CD4-positive, alpha-beta T cell treated with Interleukin-4 for 1 hour (primary cell): ENCODE results near the gene PIBF1.
"Not testable (repeated sequence)": the region's sequence is repeated elsewhere in the genome, so short reads cannot be mapped to it uniquely, and the experiment has no call there.

Experiments used
- DNase-seq, 2 donors: peaks; one replicate each; pipeline ENCODE4 v3.0.0-alpha.2; 2020 to 2022

Gene PIBF1

DNA sequence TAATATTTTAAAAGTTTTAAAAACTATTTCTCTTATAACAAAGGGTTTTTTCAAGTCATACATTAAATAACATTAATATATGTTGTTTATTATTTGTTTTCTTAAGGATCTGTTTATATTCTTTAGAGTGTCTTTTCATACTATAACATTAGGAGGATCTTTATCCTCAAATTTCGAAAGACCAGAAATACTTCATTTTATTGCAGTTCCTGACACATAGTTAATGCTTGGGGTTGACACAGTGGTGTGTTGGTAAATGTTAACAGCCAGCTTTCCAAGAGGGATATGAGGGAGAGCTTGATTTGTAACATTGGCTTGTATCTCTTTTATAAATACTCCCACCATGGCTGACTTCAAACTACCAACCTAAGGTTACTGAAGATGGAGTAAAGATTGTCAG, 150.3 kb downstream of the PIBF1 start:
- no peak for DNase-seq

DNA sequence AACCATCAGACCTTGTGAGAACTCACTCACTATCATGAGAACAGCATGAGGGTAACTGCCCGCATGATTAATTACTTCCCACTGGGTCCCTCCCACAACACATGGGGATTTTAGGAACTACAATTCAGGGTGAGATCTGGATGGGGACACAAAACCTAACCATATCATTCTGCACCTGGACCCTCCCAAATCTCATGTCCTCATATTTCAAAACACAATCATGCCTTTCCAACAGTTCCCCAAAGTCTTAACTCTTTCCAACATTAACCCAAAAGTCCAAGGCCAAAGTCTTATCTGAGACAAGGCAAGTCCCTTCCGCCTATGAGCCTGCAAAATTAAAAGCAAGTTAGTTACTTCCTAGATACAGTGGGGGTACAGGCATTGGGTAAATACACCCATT, 164.3 kb downstream of the PIBF1 start:
- DNase-seq, result not testable (repeated sequence)

DNA sequence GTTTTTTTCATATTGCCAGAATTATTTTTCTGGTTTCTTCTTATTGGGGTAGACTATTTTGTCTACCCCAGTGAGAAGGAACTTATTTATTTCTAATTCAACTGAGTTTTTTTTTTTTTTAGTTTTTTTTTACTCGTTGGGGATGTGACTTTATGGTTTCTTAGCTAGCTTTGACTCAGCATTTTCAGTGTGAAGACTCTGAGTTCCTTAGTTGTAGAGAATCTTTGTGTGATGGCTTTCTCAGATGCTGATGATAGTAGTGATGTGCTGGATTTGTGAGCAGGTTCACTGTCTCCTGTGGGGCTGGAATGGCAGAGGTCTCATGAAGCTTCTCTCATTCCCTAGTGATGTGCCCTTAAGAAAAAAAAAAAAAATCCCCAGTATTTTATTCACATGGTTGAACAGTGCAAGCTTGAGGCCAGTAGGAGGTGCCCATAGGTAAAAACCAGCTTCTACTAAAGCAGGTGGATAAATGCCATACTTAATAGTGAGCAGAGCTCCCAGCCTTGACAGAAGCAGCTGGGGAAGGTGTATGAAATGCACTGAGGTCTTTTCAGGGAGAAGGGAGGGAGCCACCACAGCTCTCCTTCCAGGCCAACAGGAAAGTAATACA, 170.7 kb downstream of the PIBF1 start:
- no peak for DNase-seq

DNA sequence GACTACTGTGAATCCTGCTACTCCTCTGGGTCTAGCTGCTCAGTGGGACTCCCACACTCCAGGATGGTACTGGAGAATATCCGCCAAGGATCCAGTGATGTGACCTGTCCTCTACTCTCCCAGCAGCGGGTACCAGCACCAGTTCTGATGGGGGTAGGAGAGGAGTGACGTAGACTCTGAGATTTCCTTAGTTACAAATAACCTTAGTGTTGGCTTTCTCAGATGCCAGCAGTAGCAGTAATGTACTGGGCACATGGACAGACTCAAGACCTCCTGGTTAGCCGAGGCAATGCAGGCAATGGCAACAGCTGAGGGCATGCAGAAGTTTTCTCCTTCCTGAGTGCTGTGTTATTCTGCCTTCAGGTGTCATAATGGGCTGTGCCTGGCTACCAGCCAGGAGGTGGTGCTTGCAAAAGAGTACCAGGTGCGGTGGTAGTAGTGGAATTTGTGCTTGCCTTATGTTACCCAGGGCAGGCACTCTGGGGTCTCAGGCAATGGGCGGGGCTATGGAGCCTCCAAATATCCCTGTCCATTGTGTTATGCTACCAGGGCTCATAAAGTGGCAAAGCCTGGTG, 171.5 kb downstream of the PIBF1 start:
- no peak for DNase-seq

DNA sequence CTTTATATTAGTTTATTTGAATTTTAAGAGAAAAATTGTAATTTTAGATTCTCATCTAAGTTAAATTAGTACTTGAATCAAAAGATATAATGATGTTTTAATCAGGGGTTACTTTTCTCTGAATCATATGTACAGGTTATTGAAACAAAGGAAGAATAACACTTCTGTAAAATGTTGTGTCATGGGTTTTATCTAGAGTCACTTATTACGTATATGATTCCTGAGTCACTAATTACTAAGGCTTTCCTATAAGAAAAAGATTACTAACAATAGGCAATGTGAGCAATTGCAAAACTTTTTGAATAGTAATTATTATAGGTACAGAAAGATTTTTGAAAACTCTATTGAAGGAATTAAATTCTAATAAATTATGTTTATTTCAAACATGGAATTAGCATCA, 177.7 kb downstream of the PIBF1 start:
- DNase-seq, result no peak

DNA sequence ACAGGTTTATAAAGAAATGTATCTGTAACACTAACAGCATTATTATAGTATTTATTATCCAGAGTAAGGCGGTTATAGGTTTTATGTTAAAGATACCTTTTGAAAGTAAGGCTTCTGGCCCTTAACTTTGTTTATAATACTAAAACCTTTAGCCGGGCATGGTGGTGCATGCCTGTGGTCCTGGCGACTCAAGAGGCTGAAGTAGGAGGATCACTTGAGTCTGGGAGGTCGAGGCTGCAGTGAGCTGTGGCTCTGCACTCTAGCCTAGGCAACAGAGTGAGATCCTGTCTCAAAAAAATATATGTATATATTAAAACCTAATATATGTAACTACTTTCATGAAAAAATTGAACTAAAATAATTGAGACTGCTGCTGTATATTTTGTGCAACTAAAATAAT, 178.2 kb downstream of the PIBF1 start:
- no peak for DNase-seq

DNA sequence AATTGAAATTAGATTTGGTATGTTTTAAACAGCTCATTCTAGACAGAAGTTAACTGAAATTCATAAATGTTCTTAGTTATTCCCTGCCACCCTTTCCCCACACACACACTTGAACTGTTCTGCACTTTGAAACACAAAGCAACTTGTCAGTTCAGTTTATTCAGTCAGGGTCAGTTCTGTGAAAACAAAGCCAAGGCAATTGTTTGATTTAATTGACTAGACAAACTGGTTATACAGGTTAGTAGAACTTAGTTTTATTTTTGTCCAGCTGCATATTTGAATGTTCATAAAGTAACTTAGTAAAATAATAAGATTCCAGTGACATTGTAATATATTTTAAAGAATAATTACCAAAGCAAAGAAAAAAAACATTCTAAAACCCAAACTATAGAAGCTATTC, 178.6 kb downstream of the PIBF1 start:
- no peak for DNase-seq

DNA sequence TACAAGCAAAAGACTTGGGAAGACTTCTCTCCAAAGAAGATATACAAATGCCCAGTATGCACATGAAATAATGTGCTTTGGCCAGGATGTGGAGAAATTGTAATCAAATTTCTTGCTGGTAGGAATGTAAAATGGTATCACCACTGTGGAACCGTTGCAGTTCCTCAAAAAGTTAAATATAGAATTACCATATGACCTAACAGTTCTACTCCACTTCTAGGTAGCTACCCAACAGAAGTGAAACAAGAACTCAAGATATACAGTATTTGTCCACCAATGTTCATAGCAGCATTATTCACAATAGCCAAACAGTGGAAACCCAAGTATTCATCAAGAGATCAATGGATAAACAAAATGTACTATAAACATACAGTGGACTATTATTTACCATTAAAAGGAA, 181.8 kb downstream of the PIBF1 start:
- DNase-seq, result no peak

DNA sequence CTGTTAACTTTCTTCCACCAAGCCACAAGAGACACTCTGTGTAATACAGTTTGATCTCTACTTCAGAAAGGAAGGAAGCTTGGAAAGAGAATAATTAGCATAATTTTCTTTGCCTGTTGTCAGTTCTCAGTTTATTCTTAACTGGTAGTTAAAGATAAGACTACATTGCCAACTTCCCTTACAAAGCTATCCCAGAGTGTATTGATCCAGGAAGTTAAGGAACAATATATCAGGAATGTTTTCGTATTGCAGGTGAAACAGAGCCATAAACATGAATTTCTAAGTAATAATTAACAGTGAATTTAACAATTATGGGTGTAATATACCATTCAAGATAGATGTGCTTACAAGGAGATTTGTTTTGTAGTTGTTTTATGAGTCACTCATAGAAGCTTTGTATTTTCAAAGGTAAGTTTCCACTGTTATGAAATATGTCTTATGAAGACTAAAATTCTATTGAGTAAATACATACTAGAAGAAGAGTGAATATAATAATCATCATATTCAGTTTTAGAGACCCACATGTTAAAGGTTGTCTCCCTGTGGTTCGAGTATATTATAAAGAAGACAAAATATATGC, 188.5 kb downstream of the PIBF1 start:
- no peak for DNase-seq

DNA sequence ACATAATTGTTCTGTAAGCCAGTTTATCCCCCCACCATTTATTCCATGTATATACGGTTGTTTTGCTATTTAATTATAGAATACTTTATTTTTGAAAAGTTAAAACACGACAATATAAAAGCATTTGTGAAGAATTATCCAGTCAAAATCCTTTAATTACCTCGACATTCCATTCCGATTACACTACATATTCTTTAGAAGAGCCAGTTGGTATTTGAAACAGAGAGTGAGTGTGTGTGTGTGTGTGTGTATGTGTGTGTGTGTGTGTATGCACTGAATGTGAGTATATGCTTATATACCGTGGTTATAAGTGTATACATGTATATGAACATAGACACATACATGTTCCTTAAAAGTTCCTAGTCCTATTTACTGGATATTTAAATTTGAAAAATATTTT, 189.0 kb downstream of the PIBF1 start:
- no peak for DNase-seq

DNA sequence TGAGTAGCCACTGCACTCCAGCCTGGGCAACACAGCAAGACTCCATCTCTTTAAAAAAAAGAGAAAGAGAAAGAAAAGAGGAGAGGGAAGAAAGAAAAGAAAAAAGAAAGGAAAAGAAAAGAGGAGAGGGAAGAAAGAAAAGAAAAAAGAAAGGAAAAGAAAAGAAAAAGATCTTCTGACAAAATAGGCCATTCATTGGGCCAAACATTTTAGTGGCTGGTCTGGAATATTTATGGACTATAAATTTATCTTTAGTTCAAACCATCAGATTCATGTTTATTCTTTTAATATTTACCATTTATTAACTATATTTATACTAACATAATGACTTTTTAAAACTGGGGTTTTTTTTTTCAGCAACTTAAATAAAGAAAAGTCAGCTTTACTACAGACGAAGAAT, 191.3 kb downstream of the PIBF1 start:
- no peak for DNase-seq

DNA sequence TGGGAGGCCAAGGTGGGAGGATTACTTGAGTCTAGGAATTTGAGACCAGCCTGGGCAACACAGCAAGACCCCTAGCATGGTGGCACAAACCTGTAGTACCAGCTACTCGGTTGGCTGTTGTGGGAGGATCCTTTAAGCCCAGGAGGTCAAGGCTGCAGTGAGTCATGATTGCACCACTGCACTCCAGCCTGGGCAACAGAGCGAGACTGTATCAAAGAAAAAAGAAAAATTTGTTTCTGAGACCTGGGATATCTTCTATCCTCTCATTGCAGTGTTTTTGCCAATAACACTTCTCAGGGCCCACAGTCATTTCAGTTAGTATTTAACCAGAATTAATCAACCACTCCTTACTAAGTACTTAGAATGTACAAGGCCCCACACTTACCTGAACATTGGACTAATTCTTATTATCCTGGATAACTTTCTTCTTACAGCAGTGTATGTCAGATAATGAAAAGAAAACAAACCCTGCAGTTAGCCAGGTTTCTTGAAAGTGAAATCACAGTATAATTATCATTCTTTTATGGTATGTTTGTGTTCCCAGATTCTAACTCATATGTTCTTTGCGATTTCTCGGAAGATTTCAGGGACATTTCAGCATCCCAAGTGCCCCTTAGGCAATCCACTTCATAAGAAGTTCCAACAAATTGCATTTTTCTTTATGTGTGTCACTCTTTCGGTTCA, 201.3 kb downstream of the PIBF1 start:
- DNase-seq, result no peak

DNA sequence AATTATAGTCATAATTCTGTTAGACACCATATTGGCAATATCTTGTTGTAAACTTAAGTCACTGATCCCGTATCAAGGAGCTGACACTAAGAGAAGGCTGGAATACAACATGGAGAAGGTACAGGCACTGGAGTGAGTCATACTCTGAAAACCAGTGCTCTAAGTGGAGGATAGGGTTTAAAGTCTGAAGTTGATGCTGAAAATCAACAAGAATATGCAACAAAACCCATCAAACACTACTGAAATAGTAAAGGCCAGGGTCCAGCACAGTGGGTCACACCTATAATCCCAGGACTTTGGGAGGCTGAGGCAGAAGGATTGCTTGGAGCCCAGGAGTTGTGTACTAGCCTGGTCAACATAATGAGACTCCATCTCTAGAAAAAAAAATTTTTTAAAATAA, 203.7 kb downstream of the PIBF1 start:
- DNase-seq, result no peak

DNA sequence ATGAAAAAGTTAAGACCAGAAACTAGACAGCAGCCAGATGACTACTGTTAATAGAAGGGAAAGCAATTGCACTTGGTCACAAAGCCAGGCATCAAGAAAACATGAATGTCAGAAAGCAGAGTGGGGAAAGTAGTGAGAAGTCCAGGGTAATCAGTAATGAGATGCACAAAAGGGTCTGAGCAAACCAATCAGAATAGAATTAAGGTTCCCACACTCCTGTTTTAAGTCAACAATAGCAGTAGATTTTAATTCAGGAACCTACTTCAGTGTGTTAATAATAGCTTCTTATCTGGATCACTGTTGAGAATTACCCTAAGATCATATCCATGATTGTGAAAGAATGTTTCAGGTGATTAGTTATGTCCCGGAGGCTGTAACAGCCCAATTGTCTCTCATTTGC, 204.3 kb downstream of the PIBF1 start:
- no peak for DNase-seq

DNA sequence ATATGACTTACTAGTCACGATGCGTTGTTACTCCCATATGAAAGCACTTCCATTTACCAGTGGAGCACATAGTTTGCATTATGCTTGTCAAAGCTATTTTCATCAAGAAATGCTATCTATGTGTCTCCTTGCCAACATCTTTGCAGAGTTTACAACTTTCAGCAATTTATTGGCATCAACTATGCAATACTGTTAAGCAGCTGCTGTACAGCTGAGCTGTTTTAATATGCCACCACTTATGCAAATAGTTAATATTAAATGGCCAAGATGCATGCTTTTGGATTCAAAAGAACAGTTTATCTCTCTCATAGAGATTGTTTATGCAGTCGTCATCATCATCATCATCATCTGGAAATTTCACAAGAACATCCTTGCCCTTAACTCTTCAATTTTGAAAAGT, 209.0 kb downstream of the PIBF1 start:
- no peak for DNase-seq

DNA sequence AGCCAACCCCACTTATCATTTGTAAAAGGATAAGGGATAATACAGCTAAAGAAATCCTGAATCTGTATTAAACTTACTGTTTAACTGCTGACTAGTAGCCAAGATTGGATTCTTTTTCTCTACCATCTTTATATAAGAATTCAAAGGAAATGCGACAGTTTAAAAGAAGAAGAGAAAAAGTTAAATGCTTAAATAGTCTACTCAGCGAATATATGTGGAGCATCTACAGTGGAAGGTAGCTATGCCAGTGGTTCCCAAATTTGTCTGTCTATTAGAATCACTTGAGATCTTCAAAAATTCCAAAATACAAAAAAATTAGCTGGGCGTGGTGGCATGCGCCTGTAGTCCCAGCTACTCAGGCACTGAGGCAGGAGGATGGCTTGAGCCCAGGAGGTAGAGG, 216.1 kb downstream of the PIBF1 start:
- DNase-seq, result no peak

DNA sequence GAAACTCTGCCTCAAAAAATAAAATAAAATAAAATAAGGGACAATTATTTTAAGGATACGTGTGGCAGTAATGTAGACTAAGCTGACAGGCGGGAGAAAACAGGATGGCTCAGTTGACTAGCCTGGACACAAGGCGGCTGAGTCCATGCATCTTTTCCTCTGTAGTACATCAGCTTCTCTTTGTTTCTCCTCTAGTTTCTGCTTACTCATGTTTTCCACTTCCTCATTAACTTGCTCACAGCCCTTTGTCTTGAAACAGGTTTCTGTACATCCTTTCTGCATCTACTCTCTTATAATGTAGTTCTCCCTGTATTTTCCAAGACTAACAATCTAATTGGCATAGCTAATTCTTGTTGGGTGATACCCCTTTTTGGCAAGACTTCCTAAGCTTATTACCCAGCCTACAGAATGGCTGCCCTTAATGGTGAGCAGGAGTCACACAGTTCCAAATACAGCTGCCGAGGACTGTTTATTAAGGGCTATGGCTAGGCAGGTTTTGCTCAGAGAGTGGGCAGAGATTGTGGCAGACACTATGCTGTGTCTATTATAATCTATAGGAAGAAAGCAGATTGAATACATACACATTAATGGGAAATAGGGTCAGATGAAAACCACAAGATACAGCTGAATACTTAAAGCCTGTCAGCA, 218.2 kb downstream of the PIBF1 start:
- no peak for DNase-seq

DNA sequence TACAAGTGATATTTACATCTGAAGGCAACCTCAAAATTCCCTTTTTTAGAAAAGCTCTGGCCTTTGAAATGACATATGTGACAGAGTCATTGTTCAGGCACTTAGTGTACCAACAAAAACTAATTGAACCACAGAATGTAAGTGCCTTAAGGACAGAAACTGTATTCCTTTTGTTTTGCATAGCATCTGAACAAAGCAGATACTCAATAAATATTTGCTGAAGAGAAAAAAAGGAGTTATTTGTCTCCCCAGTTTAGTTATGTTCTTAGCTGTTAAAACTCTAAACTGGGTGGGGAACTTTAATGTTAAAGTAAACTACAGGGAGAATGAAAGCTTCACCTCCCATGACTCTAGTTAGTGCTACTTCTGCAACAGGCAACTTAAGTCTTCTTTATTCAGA, 220.0 kb downstream of the PIBF1 start:
- no peak for DNase-seq

DNA sequence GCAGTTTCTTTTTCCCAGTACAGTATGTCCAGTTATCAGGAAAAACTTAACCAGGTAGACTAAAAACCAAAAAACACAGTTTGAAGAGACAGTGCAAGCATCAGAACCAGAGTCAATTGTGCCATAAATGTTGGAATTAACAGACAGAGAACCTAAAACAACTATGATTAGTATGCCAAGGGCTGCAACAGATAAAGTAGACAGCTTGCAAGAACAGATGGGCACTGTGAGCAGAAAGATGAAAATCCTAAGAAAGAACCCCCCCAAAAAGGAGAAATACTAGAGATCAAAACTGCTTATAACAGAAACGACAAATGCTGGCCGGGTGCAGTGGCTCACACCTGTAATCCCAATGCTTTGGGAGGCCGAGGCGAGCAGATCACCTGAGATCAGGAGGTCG, 229.8 kb downstream of the PIBF1 start:
- no peak for DNase-seq

DNA sequence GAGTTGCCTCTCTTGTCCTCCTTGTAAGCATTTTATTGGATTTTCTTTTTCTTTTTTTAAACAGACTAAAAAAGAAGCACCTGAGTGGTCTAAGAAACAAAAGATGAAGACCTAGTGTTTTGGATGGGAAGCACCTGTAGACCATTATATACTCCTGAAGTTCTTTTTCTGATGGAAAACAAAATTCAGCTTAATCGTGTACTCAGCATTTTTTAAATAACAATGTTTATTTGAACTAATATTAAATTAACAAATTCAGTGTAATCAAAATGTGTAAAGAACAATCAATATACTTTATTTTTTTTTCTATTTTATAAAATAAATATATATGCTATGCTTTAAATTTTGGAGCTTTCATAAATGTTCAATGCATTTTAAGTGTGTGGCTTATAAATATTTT, 233.9 kb downstream of the PIBF1 start:
- no peak for DNase-seq

DNA sequence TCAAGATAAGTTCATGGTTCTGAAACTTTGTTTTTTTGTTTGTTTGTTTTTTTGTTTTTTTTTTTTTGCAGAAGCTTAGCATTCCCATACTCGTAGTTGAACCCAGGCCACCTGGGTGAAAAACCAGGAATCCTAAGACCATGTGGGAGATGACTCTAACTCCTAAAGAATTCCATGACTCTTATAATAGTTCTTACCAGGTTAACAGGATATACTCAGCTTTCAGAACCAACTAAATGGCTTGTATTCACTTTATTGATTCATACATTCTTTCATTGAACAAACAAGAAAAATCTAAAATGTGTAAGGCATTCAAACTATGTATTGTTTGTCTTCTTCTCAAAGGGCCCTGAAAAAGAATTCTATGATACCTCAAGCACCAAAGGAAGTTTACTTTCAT, 236.4 kb downstream of the PIBF1 start:
- DNase-seq, result no peak

DNA sequence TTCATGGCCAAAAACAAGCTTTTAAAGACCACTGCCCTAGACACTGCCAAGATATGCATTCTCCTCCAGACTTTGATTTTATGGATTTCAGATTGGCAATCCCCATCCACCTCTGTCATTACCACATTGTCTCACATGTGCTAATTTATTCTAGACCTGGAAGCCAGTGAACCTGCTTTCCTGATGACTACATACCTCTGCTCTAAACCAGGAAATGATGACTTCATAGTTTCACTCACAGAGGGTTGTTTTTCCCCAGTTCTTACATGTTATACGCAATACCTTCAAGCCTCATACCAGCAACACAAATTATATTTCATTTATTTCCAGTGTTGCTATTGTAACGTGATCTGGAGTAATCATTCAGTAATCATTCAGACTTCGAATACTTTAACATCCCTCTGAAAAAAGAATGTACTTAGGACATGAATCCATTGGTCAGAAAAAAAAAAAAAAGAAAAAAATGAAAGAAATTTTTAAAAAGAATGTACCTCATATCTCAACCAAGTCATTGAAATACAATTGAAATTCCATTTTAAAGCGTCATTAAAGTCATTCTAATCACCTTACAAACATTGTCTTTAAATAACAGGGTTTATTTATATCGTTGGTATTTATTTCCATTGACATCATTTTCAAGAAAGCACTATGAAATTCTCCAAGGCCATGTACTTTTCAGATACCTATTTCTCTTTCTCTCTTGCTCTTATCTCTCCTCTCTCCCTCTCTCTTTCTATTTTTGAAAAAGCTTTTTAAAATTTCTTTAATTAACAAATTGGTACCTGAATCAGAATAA, 243.5 kb downstream of the PIBF1 start:
- no peak for DNase-seq

DNA sequence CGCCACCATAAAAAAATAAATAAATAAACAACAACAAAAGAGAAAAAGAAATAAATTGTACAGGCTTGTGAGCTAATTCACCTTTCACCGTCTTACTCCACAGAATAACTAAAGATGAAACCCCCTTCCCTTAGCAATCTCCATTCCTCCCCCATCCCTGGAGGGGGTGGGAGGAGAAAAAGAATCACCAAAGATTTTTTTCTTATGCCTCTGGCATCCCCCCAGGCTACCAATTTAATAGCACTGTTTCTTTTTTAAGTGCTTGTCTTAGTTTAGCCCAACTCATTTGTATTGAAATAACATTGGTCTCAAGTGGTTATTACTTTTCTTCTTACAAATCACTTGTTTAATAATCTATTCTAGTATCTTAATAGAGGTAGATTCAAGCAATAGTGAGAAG, 253.0 kb downstream of the PIBF1 start:
- no peak for DNase-seq
